Activated T-cell treated with anti-CD3 and anti-CD28 coated beads for 4 hours (primary cell): Measurements from ENCODE around the gene KAT6B.

ENCODE experiments used
- DNase-seq: peaks from one replicate; pipeline ENCODE4 v3.0.0-alpha.2; 2020

The KAT6B gene

DNA sequence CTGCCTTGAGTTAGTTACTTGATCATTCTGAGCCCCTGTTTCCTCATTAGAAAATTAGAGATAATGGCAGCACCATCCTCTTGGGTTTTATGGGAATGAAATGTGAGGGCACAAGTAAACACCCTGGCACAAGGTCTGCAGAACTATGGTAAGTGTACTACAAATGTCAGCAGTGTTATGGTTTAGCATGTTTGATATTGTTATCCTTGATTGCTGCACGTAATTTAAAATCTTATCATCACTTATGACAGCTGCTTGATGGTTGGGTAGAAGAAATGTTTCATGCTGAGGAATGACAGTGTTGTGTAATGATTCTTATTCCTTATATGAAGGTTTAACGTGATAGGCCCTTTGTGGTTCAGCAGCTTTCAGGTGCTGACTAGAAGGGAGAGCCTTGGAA, 134.3 kb downstream of the KAT6B start:
- DNase-seq = no peak

- DNase-seq = no peak
Observed at GRCh38 chr10:74962517-74962916, 136.1 kb downstream of the KAT6B start.

- no peak for DNase-seq
Observed at GRCh38 chr10:74963549-74963948, 137.1 kb downstream of the KAT6B start.

DNA sequence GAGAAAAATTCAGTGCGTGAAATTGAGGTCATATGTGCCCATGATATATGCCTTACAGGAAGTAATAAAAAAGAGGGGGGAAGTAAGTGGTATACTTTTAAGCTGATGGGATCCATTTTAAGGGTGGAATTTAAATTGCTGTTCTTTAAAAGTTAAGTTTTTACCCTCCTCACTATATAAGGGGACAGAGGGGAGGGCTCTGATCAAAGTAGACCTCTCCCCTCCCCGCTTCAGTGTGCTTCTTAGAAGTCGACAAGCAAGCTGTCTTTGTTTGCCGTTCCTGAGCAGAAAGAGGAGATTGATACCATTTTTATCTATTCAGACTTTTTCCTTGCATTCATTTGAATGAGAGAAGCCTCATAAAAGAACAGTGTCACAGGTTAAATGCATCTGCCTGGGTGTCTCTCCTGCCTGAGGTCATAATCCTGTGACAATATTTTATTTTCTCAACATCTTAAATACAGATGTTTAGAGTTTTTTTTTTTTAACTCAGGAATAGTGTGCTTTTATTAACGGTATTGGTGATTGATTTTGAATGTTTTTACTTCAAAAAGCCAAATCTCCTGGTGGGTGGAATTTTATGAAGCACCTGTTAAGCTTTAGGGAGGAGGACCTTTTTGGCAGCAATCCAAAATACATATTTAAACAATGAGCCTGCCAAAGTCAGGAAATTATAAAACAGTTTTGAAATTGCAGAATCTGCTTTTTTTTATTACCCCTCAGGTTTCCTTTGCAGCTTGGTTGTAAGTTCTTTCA, 141.7 kb downstream of the KAT6B start:
- no peak for DNase-seq

DNA sequence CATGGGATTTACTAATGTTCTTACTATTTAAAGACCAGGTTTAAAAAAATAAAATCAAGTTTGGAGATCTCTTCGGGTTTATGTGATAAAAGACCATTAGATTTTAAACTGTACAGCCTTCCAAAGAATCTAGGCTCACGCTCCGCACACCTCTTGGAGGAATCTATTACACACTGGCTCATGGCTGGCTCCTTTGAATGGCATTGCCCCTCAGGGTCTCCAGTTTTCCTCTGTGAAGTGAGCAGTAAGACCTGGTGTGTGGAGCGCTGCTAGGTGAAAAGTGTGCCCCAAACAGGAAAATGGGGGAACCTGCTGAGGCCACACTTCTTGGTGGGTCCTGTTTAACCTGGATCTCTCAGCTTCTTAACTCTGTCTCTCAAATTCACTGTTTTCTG, 142.3 kb downstream of the KAT6B start:
- DNase-seq = no peak

- DNase-seq = no peak
Observed at GRCh38 chr10:74969093-74969492, 142.7 kb downstream of the KAT6B start.

GRCh38 chr10:74969530-74969929, 143.1 kb downstream of the KAT6B start:
- no peak for DNase-seq

DNA sequence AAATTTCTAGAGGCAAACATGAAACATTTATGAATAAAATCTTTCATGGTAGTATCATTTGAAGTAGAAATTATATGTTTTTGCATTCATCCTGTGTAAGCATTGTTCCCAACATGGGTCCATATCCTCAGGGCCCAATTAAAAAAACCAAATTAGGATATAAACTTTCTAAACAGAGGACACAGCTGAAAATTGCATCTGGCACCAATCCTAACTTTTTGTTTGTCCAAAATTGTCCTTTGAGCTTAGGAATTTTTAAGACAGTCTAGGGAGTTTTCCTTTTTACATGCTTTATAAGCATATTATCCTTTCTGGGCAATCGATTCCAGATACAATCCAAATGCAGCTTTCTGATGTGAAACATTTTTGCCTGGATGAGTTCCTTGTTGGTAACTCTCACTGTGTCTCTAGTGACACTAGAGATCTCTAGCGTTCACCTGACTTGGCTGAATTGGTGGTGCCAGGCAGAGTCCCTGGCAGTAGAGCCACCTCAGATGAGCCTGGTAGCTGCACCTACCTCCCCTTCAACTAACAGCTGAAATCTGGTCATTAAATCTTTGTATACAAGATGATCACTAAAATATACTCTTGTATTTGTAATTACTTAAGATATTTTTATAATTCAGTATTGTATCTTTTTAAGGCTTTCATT, 147.5 kb downstream of the KAT6B start:
- no peak for DNase-seq

DNA sequence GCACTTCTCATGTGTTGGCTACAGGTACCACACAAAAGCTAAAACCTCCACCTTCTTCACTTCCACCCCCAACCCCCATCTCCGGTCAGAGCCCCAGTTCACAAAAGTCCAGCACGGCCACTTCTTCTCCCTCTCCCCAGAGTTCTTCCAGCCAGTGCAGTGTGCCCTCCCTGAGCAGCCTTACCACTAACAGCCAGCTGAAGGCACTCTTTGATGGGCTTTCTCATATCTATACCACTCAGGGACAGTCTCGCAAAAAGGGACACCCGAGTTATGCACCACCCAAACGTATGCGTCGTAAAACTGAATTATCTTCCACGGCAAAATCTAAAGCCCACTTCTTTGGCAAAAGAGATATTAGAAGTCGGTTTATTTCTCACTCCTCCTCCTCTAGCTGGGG, 149.4 kb downstream of the KAT6B start:
- no peak for DNase-seq

DNA sequence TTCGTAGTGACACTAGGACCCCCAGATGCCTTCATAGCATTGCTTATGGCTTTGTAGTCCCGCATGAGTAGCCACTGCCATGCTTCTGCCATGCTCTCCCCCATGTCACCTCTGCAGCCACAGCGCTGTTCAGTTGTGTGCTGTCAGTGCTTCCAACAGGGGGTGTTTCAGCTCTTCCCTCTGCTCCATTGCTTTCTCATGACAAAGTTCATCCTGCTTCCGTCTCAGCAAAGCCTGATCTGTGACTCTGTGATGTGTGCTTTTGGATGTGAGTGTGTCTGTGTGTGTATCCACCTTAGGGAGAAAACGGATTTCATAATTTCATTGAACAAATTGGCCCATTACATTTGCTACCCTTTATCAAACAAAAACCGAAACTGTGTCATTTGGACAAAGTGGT, 150.2 kb downstream of the KAT6B start:
- no peak for DNase-seq

GRCh38 chr10:74977072-74977471, 150.7 kb downstream of the KAT6B start:
- DNase-seq = no peak

GRCh38 chr10:74977913-74978847, 151.8 kb downstream of the KAT6B start:
- DNase-seq = no peak

DNA sequence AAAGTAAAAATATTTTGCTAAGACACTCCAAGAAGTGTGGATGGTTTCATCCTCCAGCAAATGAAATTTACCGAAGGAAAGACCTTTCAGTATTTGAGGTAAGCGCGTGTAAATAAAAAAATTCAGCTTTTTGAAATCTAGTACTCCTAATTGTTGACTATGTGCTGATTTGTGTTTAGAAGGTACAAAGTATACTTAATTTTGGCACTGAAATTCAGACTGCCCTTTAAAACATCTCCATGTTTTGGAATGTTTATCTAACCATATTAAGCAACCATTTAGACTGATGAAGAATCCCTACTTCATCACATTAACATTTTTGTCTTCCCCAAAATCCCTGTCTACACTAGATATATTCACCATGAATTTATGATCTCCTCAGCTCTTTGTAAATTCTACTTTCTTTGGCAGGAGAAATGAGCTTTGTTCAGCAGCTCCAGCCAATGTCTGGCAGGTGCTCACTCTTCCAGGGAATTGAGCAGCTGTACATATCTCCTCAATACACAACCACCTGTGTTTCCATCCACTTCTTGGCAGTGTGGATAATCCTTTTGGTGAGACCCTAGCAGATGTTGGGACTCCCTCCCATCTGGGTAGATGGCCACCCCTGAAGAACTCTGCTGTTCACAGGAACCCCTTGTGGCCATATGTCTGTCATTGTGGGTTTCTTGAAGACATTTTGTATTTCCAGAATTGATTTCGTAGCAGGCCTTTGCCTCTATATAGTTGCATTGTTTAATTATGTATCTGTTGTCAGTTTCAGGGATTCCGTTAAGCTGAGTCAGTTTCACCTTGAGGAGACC, 155.6 kb downstream of the KAT6B start:
- no peak for DNase-seq

- DNase-seq = no peak
Observed at GRCh38 chr10:74982634-74982982, 156.2 kb downstream of the KAT6B start.

- no peak for DNase-seq
Observed at GRCh38 chr10:74983383-74983782, 157.0 kb downstream of the KAT6B start.

DNA sequence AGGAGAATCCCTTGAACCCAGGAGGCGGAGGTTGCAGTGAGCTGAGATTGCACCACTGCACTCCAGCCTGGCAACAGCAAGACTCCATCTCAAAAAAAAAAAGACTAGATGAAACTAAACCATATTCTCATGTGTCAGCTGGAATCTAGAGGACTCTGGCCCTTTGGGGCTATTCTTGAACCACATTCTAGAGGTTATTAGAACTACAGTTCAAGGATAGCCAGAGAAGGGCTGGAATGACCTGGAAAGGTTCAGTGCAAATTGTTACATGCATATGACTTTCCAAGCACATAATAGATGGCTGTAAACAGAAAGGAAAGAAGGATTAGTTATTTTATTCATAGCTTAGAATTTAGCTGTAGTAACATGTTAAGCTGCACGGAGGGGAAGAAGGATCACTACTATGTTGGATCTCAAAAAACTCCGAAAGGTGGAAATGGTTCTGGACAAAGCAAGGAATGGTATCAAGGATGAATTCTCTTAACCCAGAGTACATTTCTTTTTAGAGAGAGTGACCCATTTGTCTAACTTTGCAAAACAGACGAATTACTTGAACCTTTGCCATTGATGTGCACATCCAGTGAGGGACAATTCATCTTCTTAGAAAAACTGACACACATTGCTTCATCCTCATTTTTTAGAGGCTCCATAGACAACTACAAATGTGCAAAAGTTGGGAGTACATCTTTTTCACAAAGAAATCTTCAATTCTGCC, 161.1 kb downstream of the KAT6B start:
- no peak for DNase-seq

DNA sequence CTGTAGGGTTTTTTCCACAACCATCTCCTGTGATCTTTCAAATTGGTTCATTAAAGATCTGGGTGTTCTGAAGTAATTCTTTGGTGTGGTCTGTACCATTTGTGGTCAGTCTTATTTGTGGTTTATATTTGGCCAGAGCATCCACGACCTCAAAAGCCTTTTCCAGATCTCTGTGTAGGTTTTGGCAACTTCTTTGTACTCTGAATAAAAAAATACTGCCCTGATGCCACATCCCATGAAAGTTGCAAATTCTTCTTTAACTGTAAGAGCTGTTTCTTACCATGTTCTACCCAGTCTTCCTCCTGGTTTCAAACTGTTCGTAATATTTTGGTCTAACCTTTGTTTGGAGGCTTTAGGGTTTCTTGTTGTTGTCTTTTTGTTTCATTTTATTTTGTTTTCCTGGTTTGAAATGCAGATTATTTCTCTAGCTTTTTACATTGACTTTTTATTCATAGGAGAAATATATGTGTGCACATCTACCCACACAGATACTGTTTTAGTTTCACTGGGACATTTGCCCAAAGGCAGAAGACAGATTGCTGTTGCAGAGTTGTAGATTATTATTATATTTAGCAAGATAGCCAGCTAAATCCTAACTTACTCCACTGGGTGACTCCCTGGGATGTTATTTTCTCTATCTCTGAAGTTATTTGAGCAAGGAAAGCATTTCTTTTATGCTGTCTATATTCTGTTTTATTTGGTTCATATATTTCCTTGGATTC, 161.8 kb downstream of the KAT6B start:
- DNase-seq = no peak

DNA sequence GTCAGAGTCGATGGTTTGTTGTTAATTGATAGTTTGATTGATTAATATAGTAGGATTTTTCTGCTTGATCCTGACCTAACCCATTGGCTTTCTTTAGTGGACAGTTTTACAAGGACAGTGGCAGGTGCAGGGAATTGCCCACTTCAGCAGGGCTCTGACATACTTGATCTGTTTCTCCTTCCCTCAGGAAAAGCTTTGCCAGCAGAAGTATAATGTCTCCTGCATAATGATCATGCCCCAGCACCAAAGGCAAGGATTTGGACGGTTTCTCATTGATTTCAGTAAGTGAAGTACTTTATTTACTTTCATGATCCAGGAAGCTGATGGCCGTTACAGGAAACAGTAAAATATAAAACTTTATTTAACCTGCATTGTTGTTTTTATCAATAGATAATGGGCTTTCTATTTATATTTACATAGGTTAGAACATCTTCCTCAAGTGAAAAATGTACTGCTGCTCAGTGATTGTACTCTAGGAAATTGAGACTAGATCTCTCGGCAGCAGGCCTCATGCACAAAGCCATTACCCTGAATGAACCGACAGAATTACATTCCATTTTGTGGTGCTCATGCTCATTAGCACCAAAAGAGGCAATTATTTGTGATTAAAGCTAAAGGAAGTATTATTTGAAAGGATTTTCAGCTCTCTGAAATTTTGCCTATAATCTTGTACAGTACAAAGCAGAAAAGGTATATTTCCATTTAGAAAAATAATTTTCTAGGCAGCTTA, 162.6 kb downstream of the KAT6B start:
- no peak for DNase-seq

- no peak for DNase-seq
Observed at GRCh38 chr10:74991435-74991834, 165.0 kb downstream of the KAT6B start.

DNA sequence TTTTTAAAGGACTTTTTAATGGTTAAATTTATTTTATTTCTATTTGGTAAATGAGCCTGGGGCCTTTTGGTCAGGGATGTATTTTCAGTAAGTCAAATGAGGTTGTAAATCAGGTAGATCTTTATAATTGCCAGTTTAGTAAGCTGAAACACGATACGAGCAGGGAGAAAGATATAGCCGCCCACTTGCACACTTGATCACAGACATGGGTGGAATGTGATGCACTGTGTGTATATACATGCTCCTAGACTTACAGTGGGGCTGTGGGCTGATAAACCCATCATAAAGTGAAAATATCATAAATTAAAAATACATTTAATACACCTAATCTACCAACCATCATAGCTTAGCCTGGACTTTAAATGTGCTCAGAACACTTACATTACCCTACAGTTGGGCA, 165.7 kb downstream of the KAT6B start:
- no peak for DNase-seq

DNA sequence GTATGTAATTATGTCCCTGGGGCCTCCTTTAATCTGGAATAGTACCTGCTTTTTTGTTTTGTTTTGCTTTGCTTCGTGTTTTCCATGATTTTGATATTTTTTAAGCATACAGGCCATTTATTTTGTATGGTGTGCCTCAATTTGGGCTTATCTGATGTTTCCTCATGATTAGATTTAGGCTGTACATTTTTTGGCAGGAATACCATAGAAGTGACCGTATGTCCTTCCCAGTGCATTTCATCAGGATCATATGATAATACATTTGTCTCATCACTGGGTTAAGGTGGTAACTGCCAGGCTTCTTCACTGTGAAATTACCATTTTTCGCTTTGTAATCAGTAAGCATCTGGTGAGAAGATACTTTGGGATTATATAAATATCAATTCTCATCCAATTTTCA, 167.2 kb downstream of the KAT6B start:
- no peak for DNase-seq
